ENCODE measurements around the gene MYCBP.

DNA sequence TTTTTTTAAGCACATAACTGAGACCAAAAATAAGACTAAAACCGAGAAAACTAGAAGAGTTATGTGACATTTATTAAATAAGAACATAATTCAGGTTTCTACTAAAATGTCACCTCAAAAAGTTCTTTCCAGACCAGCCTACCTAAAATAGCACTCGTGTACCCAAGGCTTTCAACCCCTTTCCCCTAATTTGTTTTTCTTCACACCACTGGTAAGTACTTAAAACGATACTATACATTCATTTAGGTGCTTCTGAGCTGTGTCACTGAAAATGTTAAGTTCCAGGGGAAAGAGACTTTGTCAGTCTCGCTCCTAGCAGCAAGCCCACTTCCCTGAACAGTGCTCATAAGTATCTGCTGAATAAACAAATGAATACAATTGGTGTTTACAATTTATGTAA lies 20.4 kb downstream of the MYCBP start:
- TF ChIP-seq, protein P1, sequence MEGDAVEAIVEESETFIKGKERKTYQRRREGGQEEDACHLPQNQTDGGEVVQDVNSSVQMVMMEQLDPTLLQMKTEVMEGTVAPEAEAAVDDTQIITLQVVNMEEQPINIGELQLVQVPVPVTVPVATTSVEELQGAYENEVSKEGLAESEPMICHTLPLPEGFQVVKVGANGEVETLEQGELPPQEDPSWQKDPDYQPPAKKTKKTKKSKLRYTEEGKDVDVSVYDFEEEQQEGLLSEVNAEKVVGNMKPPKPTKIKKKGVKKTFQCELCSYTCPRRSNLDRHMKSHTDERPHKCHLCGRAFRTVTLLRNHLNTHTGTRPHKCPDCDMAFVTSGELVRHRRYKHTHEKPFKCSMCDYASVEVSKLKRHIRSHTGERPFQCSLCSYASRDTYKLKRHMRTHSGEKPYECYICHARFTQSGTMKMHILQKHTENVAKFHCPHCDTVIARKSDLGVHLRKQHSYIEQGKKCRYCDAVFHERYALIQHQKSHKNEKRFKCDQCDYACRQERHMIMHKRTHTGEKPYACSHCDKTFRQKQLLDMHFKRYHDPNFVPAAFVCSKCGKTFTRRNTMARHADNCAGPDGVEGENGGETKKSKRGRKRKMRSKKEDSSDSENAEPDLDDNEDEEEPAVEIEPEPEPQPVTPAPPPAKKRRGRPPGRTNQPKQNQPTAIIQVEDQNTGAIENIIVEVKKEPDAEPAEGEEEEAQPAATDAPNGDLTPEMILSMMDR (IDR thresholded peaks at IDR 0.05): no peak
- TF ChIP-seq POLR2A (IDR thresholded peaks at IDR 0.05; ENCODE audit: low read depth) (no peak), EP300 (IDR thresholded peaks at IDR 0.05) (no peak)
